Measurements from ENCODE around the gene MLXIP. TPM values are rescaled to one million over a fixed set of nuclear protein-coding genes. Genes with fewer than 3 reads are reported as not detected.

MLXIP gene
- total and polyA plus RNA-seq, 2 of the 4 experiments (the other 2 are of a cell fraction) = 2.7 to 10.8 TPM

DNA sequence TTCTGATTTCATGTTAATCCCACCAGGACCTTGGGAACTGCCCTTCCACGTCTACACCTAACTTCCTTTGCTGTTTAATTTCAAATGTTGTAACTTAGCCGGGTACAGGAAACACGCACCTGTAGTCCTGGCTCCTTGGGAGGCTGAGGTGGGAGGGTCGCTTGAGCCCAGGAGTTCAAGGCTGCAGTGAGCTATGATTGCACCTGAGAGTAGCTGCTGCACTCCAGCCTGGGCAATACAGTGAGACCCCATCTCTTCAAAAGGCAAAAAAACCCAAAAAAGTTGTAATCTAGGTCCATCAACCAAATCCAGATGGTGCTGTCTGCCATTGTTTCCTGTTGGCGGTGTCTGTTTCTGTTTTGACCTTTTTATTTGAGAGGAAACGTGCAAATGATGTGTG, 42.4 kb upstream of the MLXIP start:
- no peak overlapping the region for H2BK15ac ChIP-seq (ENCODE audit: low read depth, low read length)
- H3K27me3 ChIP-seq (ENCODE audit: control insufficient read depth, insufficient read depth, low read length) = no peaks in the 10 kb centered on the region
- peaks cover 10 to 19% of the 10 kb centered on the region in 2 experiments for H3K79me1 ChIP-seq (ENCODE audit: low read depth in 1 of 2, low read length in 2 of 2)
- no peak overlapping the region for H3K27ac ChIP-seq (ENCODE audit: insufficient read depth, low read length)
- H3K4me2 ChIP-seq (ENCODE audit: low read depth, low read length) = no peak overlapping the region
- ChIA-PET POLR2A (ENCODE audit: unreplicated experiment) (no interaction called here), CTCF (no interaction called here)
- H3K9me3 ChIP-seq (ENCODE audit: control insufficient read depth, insufficient read depth, low read length) = no peaks in the 10 kb centered on the region
- no peak overlapping the region for H4K91ac ChIP-seq (ENCODE audit: insufficient read depth, low read depth, low read length)
- intact Hi-C loops (cut with micrococcal nuclease) = no loop called here
- TF ChIP-seq SMC3 (IDR thresholded peaks at IDR 0.05; ENCODE audit: low read depth, low read length) (no peak), FOS (IDR thresholded peaks at IDR 0.05; ENCODE audit: low read depth, low read length) (no peak), MXI1 (IDR thresholded peaks at IDR 0.05; ENCODE audit: borderline replicate concordance, low read depth, low read length) (no peak), CHD1 (IDR thresholded peaks at IDR 0.05; ENCODE audit: low read depth, low read length) (no peak), RAD21 (IDR thresholded peaks at IDR 0.05; ENCODE audit: low read length) (no peak), MAZ (IDR thresholded peaks at IDR 0.05; ENCODE audit: borderline replicate concordance, low read depth, low read length) (no peak), NFE2L2 (IDR thresholded peaks at IDR 0.05; ENCODE audit: low read depth, low read length) (no peak), RCOR1 (IDR thresholded peaks at IDR 0.05; ENCODE audit: insufficient replicate concordance, low read length) (no peak), BHLHE40 (IDR thresholded peaks at IDR 0.05; ENCODE audit: low read depth, low read length) (no peak), MAFK (IDR thresholded peaks at IDR 0.05; ENCODE audit: low read depth, low read length) (no peak), CEBPB (IDR thresholded peaks at IDR 0.05; ENCODE audit: low read depth, low read length) (no peak), POLR2A (IDR thresholded peaks at IDR 0.05; ENCODE audit: low read depth, low read length) (no peak), RFX5 (IDR thresholded peaks at IDR 0.05; ENCODE audit: low read depth, low read length) (no peak)
- TF ChIP-seq, protein P1, sequence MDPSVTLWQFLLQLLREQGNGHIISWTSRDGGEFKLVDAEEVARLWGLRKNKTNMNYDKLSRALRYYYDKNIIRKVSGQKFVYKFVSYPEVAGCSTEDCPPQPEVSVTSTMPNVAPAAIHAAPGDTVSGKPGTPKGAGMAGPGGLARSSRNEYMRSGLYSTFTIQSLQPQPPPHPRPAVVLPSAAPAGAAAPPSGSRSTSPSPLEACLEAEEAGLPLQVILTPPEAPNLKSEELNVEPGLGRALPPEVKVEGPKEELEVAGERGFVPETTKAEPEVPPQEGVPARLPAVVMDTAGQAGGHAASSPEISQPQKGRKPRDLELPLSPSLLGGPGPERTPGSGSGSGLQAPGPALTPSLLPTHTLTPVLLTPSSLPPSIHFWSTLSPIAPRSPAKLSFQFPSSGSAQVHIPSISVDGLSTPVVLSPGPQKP (IDR thresholded peaks at IDR 0.05; ENCODE audit: borderline replicate concordance, low read depth, low read length) = no peak
- TF ChIP-seq, protein P2, sequence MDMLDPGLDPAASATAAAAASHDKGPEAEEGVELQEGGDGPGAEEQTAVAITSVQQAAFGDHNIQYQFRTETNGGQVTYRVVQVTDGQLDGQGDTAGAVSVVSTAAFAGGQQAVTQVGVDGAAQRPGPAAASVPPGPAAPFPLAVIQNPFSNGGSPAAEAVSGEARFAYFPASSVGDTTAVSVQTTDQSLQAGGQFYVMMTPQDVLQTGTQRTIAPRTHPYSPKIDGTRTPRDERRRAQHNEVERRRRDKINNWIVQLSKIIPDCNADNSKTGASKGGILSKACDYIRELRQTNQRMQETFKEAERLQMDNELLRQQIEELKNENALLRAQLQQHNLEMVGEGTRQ (IDR thresholded peaks at IDR 0.05; ENCODE audit: low read depth, low read length) = no peak
- TF ChIP-seq, protein P3, sequence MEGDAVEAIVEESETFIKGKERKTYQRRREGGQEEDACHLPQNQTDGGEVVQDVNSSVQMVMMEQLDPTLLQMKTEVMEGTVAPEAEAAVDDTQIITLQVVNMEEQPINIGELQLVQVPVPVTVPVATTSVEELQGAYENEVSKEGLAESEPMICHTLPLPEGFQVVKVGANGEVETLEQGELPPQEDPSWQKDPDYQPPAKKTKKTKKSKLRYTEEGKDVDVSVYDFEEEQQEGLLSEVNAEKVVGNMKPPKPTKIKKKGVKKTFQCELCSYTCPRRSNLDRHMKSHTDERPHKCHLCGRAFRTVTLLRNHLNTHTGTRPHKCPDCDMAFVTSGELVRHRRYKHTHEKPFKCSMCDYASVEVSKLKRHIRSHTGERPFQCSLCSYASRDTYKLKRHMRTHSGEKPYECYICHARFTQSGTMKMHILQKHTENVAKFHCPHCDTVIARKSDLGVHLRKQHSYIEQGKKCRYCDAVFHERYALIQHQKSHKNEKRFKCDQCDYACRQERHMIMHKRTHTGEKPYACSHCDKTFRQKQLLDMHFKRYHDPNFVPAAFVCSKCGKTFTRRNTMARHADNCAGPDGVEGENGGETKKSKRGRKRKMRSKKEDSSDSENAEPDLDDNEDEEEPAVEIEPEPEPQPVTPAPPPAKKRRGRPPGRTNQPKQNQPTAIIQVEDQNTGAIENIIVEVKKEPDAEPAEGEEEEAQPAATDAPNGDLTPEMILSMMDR (conservative IDR thresholded peaks at IDR 0.05; ENCODE audit: low read depth, low read length) = no peak
- no peak overlapping the region for H2AK9ac ChIP-seq (replicated peaks; ENCODE audit: low read depth, low read length, poor library complexity)
- no peak overlapping the region for H2BK120ac ChIP-seq (ENCODE audit: low read depth, low read length)
- no peak overlapping the region for H4K8ac ChIP-seq (ENCODE audit: low read depth in 2 of 2, low read length in 2 of 2)
- in situ Hi-C loops (cut with MboI; ENCODE audit: low sequenced_read_pairs) = no loop called here
- H3K4me1 ChIP-seq (ENCODE audit: control insufficient read depth, insufficient read depth, low read length) = no peaks in the 10 kb centered on the region
- peaks cover 4% of the 10 kb centered on the region; the same call in 1 of the 2 replicates for H3K36me3 ChIP-seq (ENCODE audit: control insufficient read depth, insufficient read depth, low read length)
- no peak overlapping the region for H3K18ac ChIP-seq (ENCODE audit: low read depth, low read length)
- no peak overlapping the region for H2BK20ac ChIP-seq (ENCODE audit: low read depth, low read length)
- H2BK5ac ChIP-seq (ENCODE audit: low read depth, low read length, poor library complexity, severe bottlenecking) = no peak overlapping the region
- H3K9me1 ChIP-seq (ENCODE audit: insufficient read depth, low read length) = no peaks in the 10 kb centered on the region
- H2AFZ ChIP-seq (replicated peaks; ENCODE audit: low read length, poor library complexity) = no peak overlapping the region
- dilution Hi-C loops (cut with HindIII; ENCODE audit: low sequenced_read_pairs, unreplicated experiment) = no loop called here
- H4K20me1 ChIP-seq (ENCODE audit: insufficient read depth, low read length) = 0 out of 2 replicates have a peak, but pooled peaks cover 4% of the 10 kb centered on the region
- H3K4ac ChIP-seq (ENCODE audit: low read depth, low read length) = no peak overlapping the region
- no peak overlapping the region for H2AK5ac ChIP-seq (ENCODE audit: low read depth, low read length)
- no peak overlapping the region for H3K56ac ChIP-seq (ENCODE audit: extremely low read depth, insufficient read depth, low read length)
- H3K9ac ChIP-seq (ENCODE audit: low read depth, low read length) = no peak overlapping the region
- BruUV-seq (replicated peaks) = no TSS peak
- DNase-seq = no peak
- no peak overlapping the region for H4K5ac ChIP-seq (ENCODE audit: low read depth, low read length)
- no peak overlapping the region for H3K4me3 ChIP-seq (ENCODE audit: insufficient read depth, low read depth, low read length)
- no peak overlapping the region for H3K23ac ChIP-seq (ENCODE audit: low read depth, low read length)
- WGBS, 2 experiments (ENCODE audit: extremely low coverage in 2 of 2, insufficient read length in 1 of 2) = no CpG with 5 or more reads among the region's 6 CpGs
- no peak for ATAC-seq (ENCODE audit: low read depth)
- H3K14ac ChIP-seq (replicated peaks; ENCODE audit: low read depth, low read length) = no peak overlapping the region

All from IMR-90 (cell line).